HUES6 (cell line): ENCODE measurements around the gene ELFN1.
"Not testable (repeated sequence)": the region's sequence is repeated elsewhere in the genome, so short reads cannot be mapped to it uniquely, and the experiment has no call there.

Experiments used
- H3K27ac ChIP-seq: 2 replicates; pipeline ENCODE4 v1.7.0; 2013; ENCODE audit warnings: low read depth, mild to moderate bottlenecking, low read length, inconsistent platforms
- H3K27me3 ChIP-seq: 2 replicates; pipeline ENCODE4 v1.6.1; 2013; ENCODE audit warnings: low read length; ENCODE audit not compliant: control insufficient read depth, insufficient read depth
- H3K36me3 ChIP-seq: 2 replicates; pipeline ENCODE4 v1.6.1; 2013; ENCODE audit warnings: low read length; ENCODE audit not compliant: control insufficient read depth, insufficient read depth
- H3K4me1 ChIP-seq: 2 replicates; pipeline ENCODE4 v1.6.1; 2013; ENCODE audit warnings: low read length; ENCODE audit not compliant: control insufficient read depth, insufficient read depth
- H3K4me3 ChIP-seq: 2 replicates; pipeline ENCODE4 v1.5.1; 2013; ENCODE audit warnings: low read depth, low read length
- H3K9ac ChIP-seq: one replicate; pipeline ENCODE4 v1.6.1; 2013; ENCODE audit warnings: mild to moderate bottlenecking, low read length
- H3K9me3 ChIP-seq: 2 replicates; pipeline ENCODE4 v1.6.1; 2013; ENCODE audit warnings: low read depth, low read length; ENCODE audit not compliant: control insufficient read depth, insufficient read depth

ELFN1 gene

DNA sequence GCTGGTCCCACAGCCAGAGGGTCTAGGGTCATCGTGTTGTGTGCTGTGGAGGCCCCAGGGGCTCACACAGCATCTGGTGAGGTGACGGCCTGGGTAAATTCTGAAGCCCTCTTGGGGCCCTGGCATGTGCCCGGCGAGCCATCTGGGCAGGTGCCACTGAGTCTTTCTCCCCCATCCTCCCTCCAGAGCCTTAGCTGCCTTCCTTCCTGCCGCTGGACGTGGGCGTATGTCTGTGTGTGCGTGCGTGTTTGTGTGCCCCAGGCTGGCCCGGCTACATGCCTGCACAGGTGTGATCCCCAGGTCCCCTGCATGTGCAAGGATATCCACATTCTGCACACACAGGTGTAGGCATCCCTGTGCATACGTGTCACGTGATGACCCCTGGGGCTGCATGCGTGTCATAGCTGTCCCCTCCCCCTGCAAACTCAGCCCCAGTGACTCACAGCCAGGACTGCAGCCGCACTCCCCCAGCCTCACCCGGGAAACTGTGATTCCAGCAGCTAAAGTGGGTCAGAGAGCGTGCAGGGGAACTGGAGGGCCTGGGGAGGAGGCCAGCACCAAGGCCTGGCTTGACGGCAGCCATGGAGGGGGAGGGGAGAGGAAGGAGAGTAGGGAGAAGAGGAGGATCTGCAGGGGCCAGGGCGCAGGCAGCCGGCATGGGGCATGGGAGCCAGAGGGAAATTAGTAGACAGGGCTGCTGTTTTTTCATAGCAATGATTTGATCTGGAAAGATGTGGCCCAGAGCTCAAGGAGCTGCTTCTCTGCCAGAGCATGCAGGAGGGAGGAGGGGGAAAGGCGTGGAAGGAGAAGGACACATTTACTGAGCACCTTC lies 46.4 kb downstream of the ELFN1 start:
- Histone ChIP-seq H3K4me1 (peaks cover 49% of the 10 kb centered on the region), H3K27me3 (no peaks in the 10 kb centered on the region), H3K9me3 (peaks cover 3% of the 10 kb centered on the region; the same call in 1 of the 2 replicates), H3K27ac (no peak overlapping the region), H3K36me3 (no peaks in the 10 kb centered on the region), H3K4me3 (no peak overlapping the region), H3K9ac (peak overlapping the region; percentile 10)

DNA sequence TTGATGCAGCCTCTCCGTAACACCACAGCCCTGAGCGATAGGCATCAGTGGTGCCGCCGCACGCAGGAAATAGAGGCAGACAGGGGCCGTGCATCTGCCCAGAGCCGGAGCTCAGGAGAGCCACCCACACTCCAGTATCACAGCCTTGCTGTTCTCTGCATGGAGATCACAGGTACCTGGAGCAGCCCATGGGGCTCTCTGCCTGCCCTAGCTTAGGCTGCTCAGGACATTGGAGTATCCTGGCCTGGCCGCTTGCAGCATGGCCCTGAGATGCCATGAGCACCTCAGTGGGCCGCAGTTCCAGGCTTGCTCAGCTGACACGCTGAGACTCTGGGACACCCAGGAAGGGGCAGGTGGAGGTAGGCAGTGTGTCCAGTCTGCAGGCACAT lies 47.0 kb downstream of the ELFN1 start:
- peaks cover 51% of the 10 kb centered on the region for H3K4me1 ChIP-seq
- H3K4me3 ChIP-seq, result no peak overlapping the region
- H3K9ac ChIP-seq, result no peak overlapping the region
- H3K27ac ChIP-seq, result no peak overlapping the region
- no peaks in the 10 kb centered on the region for H3K27me3 ChIP-seq
- no peaks in the 10 kb centered on the region for H3K36me3 ChIP-seq
- peaks cover 3% of the 10 kb centered on the region; the same call in 1 of the 2 replicates for H3K9me3 ChIP-seq

DNA sequence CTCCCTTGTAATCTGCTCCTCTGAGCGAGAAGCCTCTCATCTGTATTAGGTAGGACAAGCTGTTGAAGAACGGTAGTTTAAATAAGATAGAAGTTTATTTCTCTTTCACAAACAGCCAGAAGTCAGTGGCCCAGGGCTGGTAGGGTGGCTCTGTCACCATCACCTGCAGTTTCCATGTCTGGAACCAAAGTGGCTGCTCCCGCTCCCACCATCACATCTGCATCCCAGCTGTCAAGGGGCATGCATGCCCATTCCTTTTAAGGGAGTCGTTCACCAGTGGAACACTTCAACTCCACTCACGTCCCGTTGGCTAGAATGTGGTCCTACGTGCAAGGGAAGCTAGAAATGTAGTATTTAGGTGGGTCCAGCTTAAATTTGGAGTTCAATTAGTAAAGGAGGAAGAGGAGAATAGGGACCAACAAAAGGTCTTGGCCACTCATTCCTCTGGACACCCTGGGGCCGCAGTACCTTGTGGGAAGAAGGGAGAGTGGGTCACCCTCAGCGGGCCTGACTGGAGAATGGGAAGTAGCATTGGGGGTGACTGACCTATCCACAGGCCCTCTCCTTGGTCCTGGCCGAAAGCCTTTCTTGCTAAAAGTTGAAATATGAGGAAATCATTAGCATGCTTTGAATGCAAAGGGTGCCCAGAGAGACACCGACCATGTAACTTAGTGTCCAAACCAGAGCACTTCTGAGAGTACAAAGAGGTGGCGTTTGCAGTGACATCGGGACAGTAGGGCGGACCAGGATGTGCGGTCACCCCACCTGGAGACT lies 48.0 kb downstream of the ELFN1 start:
- Histone ChIP-seq H3K4me3 (no peak overlapping the region), H3K4me1 (peaks cover 47% of the 10 kb centered on the region), H3K27ac (no peak overlapping the region), H3K9ac (no peak overlapping the region), H3K36me3 (no peaks in the 10 kb centered on the region), H3K9me3 (peaks cover 3% of the 10 kb centered on the region; the same call in 1 of the 2 replicates), H3K27me3 (no peaks in the 10 kb centered on the region)

DNA sequence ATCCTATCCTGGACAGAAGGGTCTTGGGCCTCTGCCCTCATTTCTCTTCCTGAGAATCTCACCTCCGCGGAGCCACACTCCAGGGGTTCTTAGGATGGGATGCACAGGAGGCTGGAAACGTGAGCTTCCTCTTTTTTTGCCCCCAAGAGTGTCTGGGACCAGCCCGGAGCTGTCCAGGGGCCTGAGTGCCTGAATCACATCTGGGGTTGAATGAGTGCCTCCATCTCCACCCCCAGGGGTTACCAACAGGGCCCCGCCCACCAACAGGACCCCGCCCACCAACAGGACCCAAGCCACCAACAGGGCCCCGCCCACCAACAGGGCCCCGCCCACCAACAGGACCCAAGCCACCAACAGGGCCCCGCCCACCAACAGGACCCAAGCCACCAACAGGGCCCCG lies 48.8 kb downstream of the ELFN1 start:
- H3K27ac ChIP-seq, H3K4me3 ChIP-seq, H3K9me3 ChIP-seq, H3K36me3 ChIP-seq, H3K27me3 ChIP-seq, H3K9ac ChIP-seq: not testable (repeated sequence)
- peaks cover 39% of the 10 kb centered on the region for H3K4me1 ChIP-seq

GRCh38 chr7:1719256-1719655 lies 49.2 kb downstream of the ELFN1 start:
- not testable (repeated sequence) for H3K9me3 ChIP-seq, H3K27me3 ChIP-seq, H3K36me3 ChIP-seq, H3K27ac ChIP-seq, H3K9ac ChIP-seq, H3K4me3 ChIP-seq
- peaks cover 35% of the 10 kb centered on the region for H3K4me1 ChIP-seq

GRCh38 chr7:1719913-1720312 lies 49.8 kb downstream of the ELFN1 start:
- Histone ChIP-seq H3K27me3 (no peaks in the 10 kb centered on the region), H3K27ac (no peak overlapping the region), H3K4me1 (peaks cover 36% of the 10 kb centered on the region), H3K9ac (no peak overlapping the region), H3K9me3 (peaks cover 3% of the 10 kb centered on the region; the same call in 1 of the 2 replicates), H3K4me3 (no peak overlapping the region), H3K36me3 (no peaks in the 10 kb centered on the region)

DNA sequence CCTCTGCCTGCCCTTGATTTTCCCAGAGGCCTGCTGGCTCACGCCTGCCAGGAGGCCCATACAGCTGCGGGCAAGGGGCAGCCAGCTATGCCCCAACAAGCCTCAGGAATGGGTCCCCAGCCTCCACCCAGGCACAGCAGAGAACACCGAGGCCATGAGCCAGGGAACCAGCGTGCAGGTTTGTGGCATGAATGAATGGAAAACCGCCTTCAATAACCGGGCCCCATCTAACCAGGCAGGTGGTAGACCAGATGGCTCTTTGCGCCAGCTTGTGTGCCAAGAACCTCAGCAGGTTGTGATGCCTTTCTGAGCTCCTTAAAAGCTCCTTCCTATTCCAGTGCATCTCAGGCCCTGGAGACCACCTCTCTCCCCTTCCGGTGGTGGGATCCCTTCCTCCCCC lies 50.2 kb downstream of the ELFN1 start:
- Histone ChIP-seq H3K36me3 (no peaks in the 10 kb centered on the region), H3K4me1 (peaks cover 35% of the 10 kb centered on the region), H3K27me3 (no peaks in the 10 kb centered on the region), H3K27ac (no peak overlapping the region), H3K9me3 (0 out of 2 replicates have a peak, but pooled peaks cover 2% of the 10 kb centered on the region), H3K4me3 (no peak overlapping the region), H3K9ac (no peak overlapping the region)

DNA sequence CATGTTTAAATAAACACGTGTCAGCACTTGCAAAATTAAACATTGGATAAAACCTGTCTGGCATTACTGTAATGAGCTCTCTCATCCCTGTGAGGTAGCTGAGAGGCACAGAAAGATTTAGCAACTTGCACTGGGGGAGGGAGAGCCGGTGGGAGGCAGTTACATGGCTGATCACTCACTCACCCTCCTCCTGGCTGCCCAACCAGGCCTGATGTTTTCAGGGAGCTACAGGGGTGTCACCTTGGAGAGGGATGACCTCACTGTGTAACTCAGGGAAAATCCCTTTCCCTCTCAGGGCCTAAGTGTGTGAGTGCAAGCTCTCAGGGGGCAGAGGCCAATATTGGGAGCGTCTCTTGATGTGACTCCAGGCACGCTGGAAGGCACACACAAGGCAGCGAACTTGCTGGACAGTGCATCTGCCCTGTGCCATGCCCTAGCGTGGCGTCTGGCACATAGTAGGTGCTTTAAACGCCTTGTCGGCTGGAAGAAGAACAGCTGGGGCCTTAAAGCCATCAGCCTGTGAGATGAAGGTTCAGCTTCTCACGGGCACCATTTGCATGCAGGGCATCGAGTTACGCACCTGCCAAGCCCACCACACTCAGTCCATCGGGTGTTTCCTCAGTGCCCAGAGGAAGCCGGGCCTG lies 51.1 kb downstream of the ELFN1 start:
- Histone ChIP-seq H3K9me3 (0 out of 2 replicates have a peak, but pooled peaks cover 2% of the 10 kb centered on the region), H3K4me1 (peaks cover 32% of the 10 kb centered on the region), H3K9ac (no peak overlapping the region), H3K36me3 (no peaks in the 10 kb centered on the region), H3K27me3 (no peaks in the 10 kb centered on the region), H3K27ac (no peak overlapping the region), H3K4me3 (no peak overlapping the region)

DNA sequence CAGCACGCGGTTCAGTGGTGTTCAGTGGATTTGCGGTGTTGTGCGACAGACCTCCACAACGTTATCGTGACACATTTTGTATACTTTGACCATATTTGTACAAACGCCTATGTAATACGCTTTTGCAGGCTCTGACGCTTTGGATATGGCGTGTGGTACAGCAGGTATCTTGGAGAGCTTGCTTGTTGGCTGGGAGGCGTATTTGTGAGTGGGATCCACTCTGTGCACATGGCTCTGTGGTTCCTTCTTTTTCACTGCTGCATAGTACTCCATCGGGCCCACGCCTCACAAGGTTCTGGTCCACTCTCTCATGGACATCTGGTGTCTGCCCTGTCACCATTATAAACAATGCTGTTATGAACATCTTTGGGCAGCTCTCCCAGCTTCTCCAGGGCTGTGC lies 53.2 kb downstream of the ELFN1 start:
- no peak overlapping the region for H3K9ac ChIP-seq
- peaks cover 23% of the 10 kb centered on the region for H3K4me1 ChIP-seq
- no peak overlapping the region for H3K4me3 ChIP-seq
- H3K9me3 ChIP-seq, result peaks cover 4% of the 10 kb centered on the region; the same call in 1 of the 2 replicates
- H3K36me3 ChIP-seq, result no peaks in the 10 kb centered on the region
- no peak overlapping the region for H3K27ac ChIP-seq
- H3K27me3 ChIP-seq, result no peaks in the 10 kb centered on the region

DNA sequence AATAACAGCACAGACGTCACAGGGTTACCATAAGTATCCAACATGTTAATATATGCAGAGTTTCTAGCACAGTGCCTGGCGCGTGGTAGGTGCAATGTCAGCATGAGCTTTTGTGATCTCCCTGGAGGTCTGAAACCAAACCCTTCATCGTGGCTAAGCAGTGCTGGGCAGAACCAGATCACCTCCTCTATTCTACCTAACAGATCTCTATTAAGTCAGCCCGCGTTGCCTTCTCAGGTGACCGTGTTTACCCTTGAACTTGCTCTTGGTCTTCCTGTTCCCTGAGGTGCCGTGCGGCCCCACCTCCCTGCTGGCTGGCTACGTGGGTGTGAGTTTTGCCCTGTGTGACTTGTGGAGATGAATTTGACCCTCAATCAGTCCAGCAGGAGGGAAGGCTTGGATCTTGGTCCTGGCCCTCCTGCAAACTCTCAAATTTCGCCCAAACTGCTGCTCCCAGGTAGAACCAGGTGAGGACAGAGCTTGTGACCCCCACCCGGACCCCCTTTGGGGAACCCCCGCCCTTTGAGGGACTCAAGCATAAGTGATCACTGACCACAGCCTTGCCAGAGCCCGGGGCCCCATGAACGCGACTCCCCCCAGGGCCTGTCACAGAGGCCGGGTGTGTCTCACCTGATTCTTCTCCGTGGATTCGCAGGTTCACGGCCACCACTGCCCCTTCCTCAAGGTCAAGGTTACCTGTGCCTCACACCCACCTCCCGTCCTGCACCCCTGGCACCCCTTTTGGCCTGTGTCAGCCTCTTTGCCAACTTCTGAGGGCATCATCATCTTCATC lies 54.2 kb downstream of the ELFN1 start:
- H3K27ac ChIP-seq, result no peak overlapping the region

More for the DNA sequence above, 54.2 kb downstream of the ELFN1 start:
- no peak overlapping the region for H3K9ac ChIP-seq
- H3K4me1 ChIP-seq, result peaks cover 20% of the 10 kb centered on the region
- H3K4me3 ChIP-seq, result no peak overlapping the region
- H3K36me3 ChIP-seq, result no peaks in the 10 kb centered on the region; the same call in 1 of the 2 replicates
- peaks cover 15% of the 10 kb centered on the region for H3K9me3 ChIP-seq
- no peaks in the 10 kb centered on the region for H3K27me3 ChIP-seq
